Measurements from ENCODE around the gene PSMG4. TPM values are rescaled to one million over a fixed set of nuclear protein-coding genes. Genes with fewer than 3 reads are reported as not detected.

The PSMG4 gene
- total and polyA plus RNA-seq, 4 donors: 14.0 to 69.7 (median 20.4) TPM

DNA sequence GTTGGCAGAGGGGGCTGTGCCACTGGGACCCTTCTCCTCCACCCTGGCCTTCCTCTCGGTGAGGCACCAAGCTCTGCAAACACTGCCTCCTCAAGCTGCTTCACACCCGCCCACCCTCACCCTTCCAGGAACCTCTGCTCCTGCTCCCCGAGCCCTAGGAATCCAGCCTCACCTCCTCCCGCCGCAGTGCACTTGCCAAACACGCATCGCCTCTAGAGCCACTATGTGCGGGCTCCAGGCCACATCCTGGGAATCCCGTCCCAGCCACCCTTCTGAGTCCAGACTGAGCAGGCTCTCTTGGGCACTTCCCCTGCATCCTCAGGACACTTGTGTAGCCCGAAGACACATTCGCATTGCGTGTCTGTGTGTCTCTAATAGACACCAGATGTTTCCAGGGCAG lies 18.5 kb downstream of the PSMG4 start:
- Histone ChIP-seq H3K27me3 (ENCODE audit: control insufficient read depth in 3 of 3, insufficient read depth in 3 of 3, low read length in 2 of 3) (no peaks in the 10 kb centered on the region), H3K27ac (ENCODE audit: low read depth in 1 of 2, low read length in 1 of 2) (no peak overlapping the region), H3K36me3 (ENCODE audit: control insufficient read depth in 4 of 4, insufficient read depth in 4 of 4, low read length in 4 of 4) (peaks cover 0 to 7% (median 4%) of the 10 kb centered on the region in 4 donors), H3K4me1 (ENCODE audit: control insufficient read depth in 5 of 5, insufficient read depth in 5 of 5, low read length in 5 of 5) (peaks cover 0 to 12% (median 5%) of the 10 kb centered on the region in 5 donors), H3K9me3 (ENCODE audit: control insufficient read depth in 4 of 4, insufficient read depth in 3 of 4, low read length in 3 of 4) (no peaks in the 10 kb centered on the region), H3K4me3 (no peak overlapping the region), H3K9ac (ENCODE audit: insufficient read depth in 1 of 2, low read length in 2 of 2) (no peak overlapping the region)
- TF ChIP-seq, protein P1, sequence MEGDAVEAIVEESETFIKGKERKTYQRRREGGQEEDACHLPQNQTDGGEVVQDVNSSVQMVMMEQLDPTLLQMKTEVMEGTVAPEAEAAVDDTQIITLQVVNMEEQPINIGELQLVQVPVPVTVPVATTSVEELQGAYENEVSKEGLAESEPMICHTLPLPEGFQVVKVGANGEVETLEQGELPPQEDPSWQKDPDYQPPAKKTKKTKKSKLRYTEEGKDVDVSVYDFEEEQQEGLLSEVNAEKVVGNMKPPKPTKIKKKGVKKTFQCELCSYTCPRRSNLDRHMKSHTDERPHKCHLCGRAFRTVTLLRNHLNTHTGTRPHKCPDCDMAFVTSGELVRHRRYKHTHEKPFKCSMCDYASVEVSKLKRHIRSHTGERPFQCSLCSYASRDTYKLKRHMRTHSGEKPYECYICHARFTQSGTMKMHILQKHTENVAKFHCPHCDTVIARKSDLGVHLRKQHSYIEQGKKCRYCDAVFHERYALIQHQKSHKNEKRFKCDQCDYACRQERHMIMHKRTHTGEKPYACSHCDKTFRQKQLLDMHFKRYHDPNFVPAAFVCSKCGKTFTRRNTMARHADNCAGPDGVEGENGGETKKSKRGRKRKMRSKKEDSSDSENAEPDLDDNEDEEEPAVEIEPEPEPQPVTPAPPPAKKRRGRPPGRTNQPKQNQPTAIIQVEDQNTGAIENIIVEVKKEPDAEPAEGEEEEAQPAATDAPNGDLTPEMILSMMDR (IDR thresholded peaks at IDR 0.05; ENCODE audit: control extremely low read depth, extremely low read depth): no peak
- no peak for ATAC-seq (ENCODE audit: insufficient read depth, low FRiP score)
- DNase-seq: no peak
- WGBS, 2 donors: 88 to 94% methylated on average over 12 of the region's 12 CpGs

DNA sequence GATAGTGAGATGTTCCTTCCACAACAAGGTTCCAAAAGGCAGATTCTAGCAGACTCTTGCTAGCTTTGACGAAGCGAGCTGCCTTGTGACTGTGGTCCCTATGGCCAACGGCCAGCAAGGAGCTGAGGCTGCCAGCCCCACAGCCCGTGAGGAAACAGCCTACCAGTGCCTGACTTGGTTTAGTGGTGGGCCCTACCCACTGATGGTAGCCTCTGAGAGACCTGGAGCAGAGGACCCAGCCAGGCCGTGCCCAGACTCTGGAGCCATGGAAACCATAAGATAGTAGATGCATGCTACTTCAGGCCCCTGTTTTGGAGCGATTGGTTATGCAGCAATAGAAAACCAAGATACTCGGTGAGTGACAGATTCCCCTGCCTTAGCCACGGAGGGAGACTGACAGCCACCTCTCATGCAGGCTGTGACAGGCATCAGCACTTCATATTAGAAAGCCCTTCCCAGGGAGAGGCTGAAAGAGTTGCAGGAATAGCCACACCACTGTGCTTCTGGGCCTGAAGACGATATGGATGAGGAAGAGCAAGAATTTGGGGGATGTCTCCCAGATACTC lies 19.2 kb downstream of the PSMG4 start:
- H3K4me1 ChIP-seq (ENCODE audit: control insufficient read depth in 5 of 5, insufficient read depth in 5 of 5, low read length in 5 of 5): peaks cover 0 to 19% (median 9%) of the 10 kb centered on the region in 5 donors
- no peak overlapping the region for H3K4me3 ChIP-seq
- H3K9me3 ChIP-seq (ENCODE audit: control insufficient read depth in 4 of 4, insufficient read depth in 3 of 4, low read length in 3 of 4): no peaks in the 10 kb centered on the region
- H3K27ac ChIP-seq (ENCODE audit: low read depth in 1 of 2, low read length in 1 of 2): no peak overlapping the region
- TF ChIP-seq, protein P1 (IDR thresholded peaks at IDR 0.05; ENCODE audit: control extremely low read depth, extremely low read depth): no peak
- H3K27me3 ChIP-seq (ENCODE audit: control insufficient read depth in 3 of 3, insufficient read depth in 3 of 3, low read length in 2 of 3): no peaks in the 10 kb centered on the region
- no peak for ATAC-seq (ENCODE audit: insufficient read depth, low FRiP score)
- peaks cover 0 to 6% (median 4%) of the 10 kb centered on the region in 4 donors for H3K36me3 ChIP-seq (ENCODE audit: control insufficient read depth in 4 of 4, insufficient read depth in 4 of 4, low read length in 4 of 4)
- 84 to 85% methylated on average over 9 of the region's 9 CpGs for WGBS, 2 donors
- no peak for DNase-seq
- H3K9ac ChIP-seq (ENCODE audit: insufficient read depth in 1 of 2, low read length in 2 of 2): no peak overlapping the region

DNA sequence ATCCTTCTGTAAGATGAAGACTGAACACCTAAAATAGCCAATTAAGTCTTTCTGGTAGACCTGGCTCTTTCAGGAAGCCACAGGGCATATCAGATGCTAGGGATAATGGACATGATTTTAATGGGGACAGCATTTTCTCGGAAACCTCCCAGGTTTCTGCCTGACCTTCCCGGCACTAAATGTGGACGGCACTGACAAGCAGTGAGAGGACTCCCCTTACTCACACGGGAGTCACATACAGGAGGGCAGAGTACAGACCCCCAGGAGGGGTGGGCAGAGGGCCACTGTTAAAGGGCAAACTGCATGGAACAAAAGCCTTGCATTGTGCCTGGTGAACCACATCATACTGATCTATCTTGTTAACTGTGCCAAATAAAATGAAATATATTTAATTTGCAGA lies 19.9 kb downstream of the PSMG4 start:
- H3K9ac ChIP-seq (ENCODE audit: insufficient read depth in 1 of 2, low read length in 2 of 2): no peak overlapping the region
- H3K27ac ChIP-seq (ENCODE audit: low read depth in 1 of 2, low read length in 1 of 2): no peak overlapping the region
- no peak for ATAC-seq (ENCODE audit: insufficient read depth, low FRiP score)
- TF ChIP-seq, protein P1 (IDR thresholded peaks at IDR 0.05; ENCODE audit: control extremely low read depth, extremely low read depth): no peak
- no peak overlapping the region for H3K4me3 ChIP-seq
- H3K4me1 ChIP-seq (ENCODE audit: control insufficient read depth in 5 of 5, insufficient read depth in 5 of 5, low read length in 5 of 5): peaks cover 0 to 19% (median 10%) of the 10 kb centered on the region in 5 donors
- DNase-seq: peak in 1 of 3 donors; percentile 11
- no peaks in the 10 kb centered on the region for H3K27me3 ChIP-seq (ENCODE audit: control insufficient read depth in 3 of 3, insufficient read depth in 3 of 3, low read length in 2 of 3)
- H3K9me3 ChIP-seq (ENCODE audit: control insufficient read depth in 4 of 4, insufficient read depth in 3 of 4, low read length in 3 of 4): no peaks in the 10 kb centered on the region
- WGBS, 2 donors: 85 to 94% methylated on average over 4 of the region's 4 CpGs
- H3K36me3 ChIP-seq (ENCODE audit: control insufficient read depth in 4 of 4, insufficient read depth in 4 of 4, low read length in 4 of 4): peaks cover 0 to 9% (median 7%) of the 10 kb centered on the region in 4 donors

DNA sequence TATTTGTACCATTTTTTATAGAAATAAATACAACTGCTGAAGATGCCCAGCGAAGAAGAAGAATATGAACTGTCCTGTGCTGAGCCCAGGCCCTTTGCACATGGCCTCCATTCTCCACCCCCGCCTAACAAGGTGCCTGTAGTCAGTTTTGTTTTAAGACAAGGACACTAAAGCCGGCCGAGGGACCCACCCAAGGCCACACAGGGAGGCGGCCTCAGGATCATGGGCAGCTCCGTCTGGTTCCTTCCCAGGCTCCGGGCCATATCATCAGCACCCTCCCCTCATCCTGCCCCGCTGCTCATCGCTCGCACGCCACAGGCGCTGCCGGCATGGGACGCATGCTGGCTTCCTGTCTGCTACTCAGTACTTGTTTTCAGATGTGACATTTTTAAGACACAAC lies 21.3 kb downstream of the PSMG4 start:
- no peak for ATAC-seq (ENCODE audit: insufficient read depth, low FRiP score)
- 82 to 88% methylated on average over 14 of the region's 14 CpGs for WGBS, 2 donors

More for the DNA sequence above, 21.3 kb downstream of the PSMG4 start:
- Histone ChIP-seq H3K9ac (ENCODE audit: insufficient read depth in 1 of 2, low read length in 2 of 2) (no peak overlapping the region), H3K36me3 (ENCODE audit: control insufficient read depth in 4 of 4, insufficient read depth in 4 of 4, low read length in 4 of 4) (peaks cover 0 to 16% (median 12%) of the 10 kb centered on the region in 4 donors), H3K4me3 (no peak overlapping the region), H3K4me1 (ENCODE audit: control insufficient read depth in 5 of 5, insufficient read depth in 5 of 5, low read length in 5 of 5) (peaks cover 0 to 19% (median 10%) of the 10 kb centered on the region in 5 donors), H3K27ac (ENCODE audit: low read depth in 1 of 2, low read length in 1 of 2) (no peak overlapping the region), H3K9me3 (ENCODE audit: control insufficient read depth in 4 of 4, insufficient read depth in 3 of 4, low read length in 3 of 4) (no peaks in the 10 kb centered on the region), H3K27me3 (ENCODE audit: control insufficient read depth in 3 of 3, insufficient read depth in 3 of 3, low read length in 2 of 3) (no peaks in the 10 kb centered on the region)
- peak in 1 of 3 donors; percentile 9 for DNase-seq
- TF ChIP-seq, protein P1 (IDR thresholded peaks at IDR 0.05; ENCODE audit: control extremely low read depth, extremely low read depth): no peak

All from lung (tissue), 12 donors.